WTC11 (cell line): ENCODE results near the gene SLC8A1. TPM values are rescaled to one million over a fixed set of nuclear protein-coding genes. Genes with fewer than 3 reads are reported as not detected.

ENCODE experiments used
- ATAC-seq: fragments of 200-7000 bp; cut with Tn5 transposase; 2 replicates; pipeline ENCODE4 v1.10.0; 2021; ENCODE audit warnings: mild to moderate bottlenecking, moderate library complexity
- CTCF ChIA-PET: fragments of 300-600 bp; sonication (Branson Sonifier 250); formaldehyde crosslinking; loops from one replicate; lab custom pipeline; 2021; ENCODE audit warnings: antibody characterized with exemption; lab: Charles Lee
- POLR2A ChIA-PET: fragments of 350-600 bp; sonication (Branson Sonifier 250); formaldehyde crosslinking; loops from one replicate; lab custom pipeline; 2021; ENCODE audit warnings: antibody characterized with exemption; lab: Charles Lee
- DNase-seq: peaks from one replicate; pipeline ENCODE4 v3.0.0; 2021; ENCODE audit warnings: low spot score
- H3K27ac Mint-ChIP-seq: 2 replicates; pipeline ENCODE4 v1.8.0; 2021; ENCODE audit warnings: mixed read lengths
- H3K27me3 Mint-ChIP-seq: 2 replicates; pipeline ENCODE4 v1.8.0; 2021; ENCODE audit warnings: low read depth, mild to moderate bottlenecking, moderate library complexity, mixed read lengths
- H3K36me3 Mint-ChIP-seq: 2 replicates; pipeline ENCODE4 v1.8.0; 2021; ENCODE audit warnings: mixed read lengths
- H3K4me1 Mint-ChIP-seq: 2 replicates; pipeline ENCODE4 v1.8.0; 2022; ENCODE audit warnings: mixed read lengths
- H3K4me3 Mint-ChIP-seq: 2 replicates; pipeline ENCODE4 v1.8.0; 2021; ENCODE audit warnings: mild to moderate bottlenecking, moderate library complexity, mixed read lengths
- H3K9me3 Mint-ChIP-seq: 2 replicates; pipeline ENCODE4 v1.8.0; 2021; ENCODE audit warnings: mixed read lengths
- CREB1 ChIP-seq: sonication (generic); formaldehyde crosslinking; IDR thresholded peaks from 2 replicates; pipeline ENCODE4 v1.8.0; 2023; ENCODE audit warnings: mild to moderate bottlenecking, missing genetic modification reagents
- MYBL2 ChIP-seq: sonication (generic); formaldehyde crosslinking; IDR thresholded peaks from 2 replicates; pipeline ENCODE4 v1.8.1; 2023; ENCODE audit warnings: mild to moderate bottlenecking, moderate library complexity, missing genetic modification reagents
- NFATC4 ChIP-seq: fragments of 250-450 bp; sonication (Bioruptor Pico); IDR thresholded peaks from 2 replicates; pipeline ENCODE4 v1.9.0; 2021; ENCODE audit warnings: mild to moderate bottlenecking
- TEAD4 ChIP-seq: sonication (generic); formaldehyde crosslinking; IDR thresholded peaks from 2 replicates; pipeline ENCODE4 v1.8.0; 2022; ENCODE audit warnings: mild to moderate bottlenecking, missing genetic modification reagents
- ZBTB21 ChIP-seq: sonication (generic); formaldehyde crosslinking; IDR thresholded peaks from 2 replicates; pipeline ENCODE4 v1.8.1; 2023; ENCODE audit warnings: mild to moderate bottlenecking, missing genetic modification reagents, borderline replicate concordance
- ZNF138 ChIP-seq: sonication (generic); formaldehyde crosslinking; conservative IDR thresholded peaks from 2 replicates; pipeline ENCODE4 v1.8.1; 2022; ENCODE audit warnings: mild to moderate bottlenecking, moderate library complexity, missing genetic modification reagents
- ZNF263 ChIP-seq: sonication (generic); formaldehyde crosslinking; IDR thresholded peaks from 2 replicates; pipeline ENCODE4 v1.8.1; 2022; ENCODE audit warnings: low read depth, mild to moderate bottlenecking, moderate library complexity, missing genetic modification reagents
- ZNF416 ChIP-seq: fragments of 250-450 bp; sonication (Bioruptor Pico); IDR thresholded peaks from 2 replicates; pipeline ENCODE4 v1.9.0; 2021; ENCODE audit warnings: mild to moderate bottlenecking, inconsistent platforms
- ZNF423 ChIP-seq: fragments of 250-450 bp; sonication (Bioruptor Pico); IDR thresholded peaks from 2 replicates; pipeline ENCODE4 v2.1.2; 2022; ENCODE audit warnings: mild to moderate bottlenecking, moderate library complexity
- ZNF532 ChIP-seq: fragments of 250-450 bp; sonication (Bioruptor Pico); IDR thresholded peaks from 2 replicates; pipeline ENCODE4 v1.9.0; 2021; ENCODE audit warnings: mild to moderate bottlenecking, borderline replicate concordance
- total RNA-seq: library from RNA; stranded (reverse); gene quantifications from 3 replicates; pipeline ENCODE4 v1.2.3, GENCODE V29; 2021
- TF ChIP-seq, protein P1 (sequence below): sonication (generic); formaldehyde crosslinking; IDR thresholded peaks from 2 replicates; pipeline ENCODE4 v1.8.0; 2022; ENCODE audit warnings: mild to moderate bottlenecking, missing genetic modification reagents
- TF ChIP-seq, protein P2 (sequence below): sonication (generic); formaldehyde crosslinking; IDR thresholded peaks from 2 replicates; pipeline ENCODE4 v1.8.0; 2022; ENCODE audit warnings: mild to moderate bottlenecking, missing genetic modification reagents
- TF ChIP-seq, protein P3 (sequence below): sonication (generic); formaldehyde crosslinking; IDR thresholded peaks from 2 replicates; pipeline ENCODE4 v1.8.0; 2023; ENCODE audit warnings: missing genetic modification reagents, mild to moderate bottlenecking, borderline replicate concordance
- TF ChIP-seq, protein P4 (sequence below): sonication (generic); formaldehyde crosslinking; IDR thresholded peaks from 2 replicates; pipeline ENCODE4 v1.8.1; 2022; ENCODE audit warnings: mild to moderate bottlenecking, missing genetic modification reagents, moderate library complexity, borderline replicate concordance
- TF ChIP-seq, protein P5 (sequence below): fragments of 250-450 bp; sonication (Bioruptor Pico); IDR thresholded peaks from 2 replicates; pipeline ENCODE4 v1.9.0; 2021; ENCODE audit warnings: mild to moderate bottlenecking
- TF ChIP-seq, protein P6 (sequence below): sonication (generic); formaldehyde crosslinking; IDR thresholded peaks from 2 replicates; pipeline ENCODE4 v1.8.1; 2023; ENCODE audit warnings: mild to moderate bottlenecking, missing genetic modification reagents, borderline replicate concordance

The SLC8A1 gene
- total RNA-seq, 1 experiment from 2014 or later = 2.6 TPM

- H3K27me3 Mint-ChIP-seq = no peaks in the 10 kb centered on the region
- H3K9me3 Mint-ChIP-seq = peaks cover 10% of the 10 kb centered on the region
- ATAC-seq (no peak), DNase-seq (no peak)
- TF ChIP-seq, protein P1, sequence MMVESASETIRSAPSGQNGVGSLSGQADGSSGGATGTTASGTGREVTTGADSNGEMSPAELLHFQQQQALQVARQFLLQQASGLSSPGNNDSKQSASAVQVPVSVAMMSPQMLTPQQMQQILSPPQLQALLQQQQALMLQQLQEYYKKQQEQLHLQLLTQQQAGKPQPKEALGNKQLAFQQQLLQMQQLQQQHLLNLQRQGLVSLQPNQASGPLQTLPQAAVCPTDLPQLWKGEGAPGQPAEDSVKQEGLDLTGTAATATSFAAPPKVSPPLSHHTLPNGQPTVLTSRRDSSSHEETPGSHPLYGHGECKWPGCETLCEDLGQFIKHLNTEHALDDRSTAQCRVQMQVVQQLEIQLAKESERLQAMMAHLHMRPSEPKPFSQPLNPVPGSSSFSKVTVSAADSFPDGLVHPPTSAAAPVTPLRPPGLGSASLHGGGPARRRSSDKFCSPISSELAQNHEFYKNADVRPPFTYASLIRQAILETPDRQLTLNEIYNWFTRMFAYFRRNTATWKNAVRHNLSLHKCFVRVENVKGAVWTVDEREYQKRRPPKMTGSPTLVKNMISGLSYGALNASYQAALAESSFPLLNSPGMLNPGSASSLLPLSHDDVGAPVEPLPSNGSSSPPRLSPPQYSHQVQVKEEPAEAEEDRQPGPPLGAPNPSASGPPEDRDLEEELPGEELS = no peak
- no peak for TF ChIP-seq NFATC4 (CRISPR knock-in tag)
- no peak for TF ChIP-seq ZNF423
- no peak for TF ChIP-seq ZNF263 (CRISPR knock-in tag)
- TF ChIP-seq ZNF532 = no peak
- TF ChIP-seq CREB1 (CRISPR knock-in tag) = no peak
- no peaks in the 10 kb centered on the region for H3K4me1 Mint-ChIP-seq
- ChIA-PET CTCF (interaction anchor here (2.7 kb wide), 1 partner anchor 8 kb away, joined by 7 read pairs; no protein-coding TSS in a partner anchor), POLR2A (no interaction called here)
- peaks cover 4% of the 10 kb centered on the region for H3K36me3 Mint-ChIP-seq
- no peak overlapping the region for H3K4me3 Mint-ChIP-seq
- H3K27ac Mint-ChIP-seq = no peak overlapping the region
These were observed 28.2 kb upstream of the SLC8A1 start for GRCh38 chr2:40480073-40480472.

GRCh38 chr2:40477361-40477760 lies 25.5 kb upstream of the SLC8A1 start:
- ChIA-PET CTCF (interaction anchor here (1.4 to 2.7 kb wide), 2 partner anchors 11 to 29 kb away, joined by 4 to 7 read pairs; no protein-coding TSS in a partner anchor), POLR2A (no interaction called here)
- ATAC-seq = no peak
- 0 out of 2 replicates have a peak, but pooled peaks cover under 1% of the 10 kb centered on the region for H3K9me3 Mint-ChIP-seq
- no peaks in the 10 kb centered on the region; the same call in 1 of the 2 replicates for H3K36me3 Mint-ChIP-seq
- DNase-seq = no peak
- H3K27me3 Mint-ChIP-seq = no peaks in the 10 kb centered on the region
- no peak overlapping the region for H3K4me3 Mint-ChIP-seq
- no peaks in the 10 kb centered on the region for H3K4me1 Mint-ChIP-seq
- H3K27ac Mint-ChIP-seq = no peak overlapping the region
- TF ChIP-seq, protein P2, sequence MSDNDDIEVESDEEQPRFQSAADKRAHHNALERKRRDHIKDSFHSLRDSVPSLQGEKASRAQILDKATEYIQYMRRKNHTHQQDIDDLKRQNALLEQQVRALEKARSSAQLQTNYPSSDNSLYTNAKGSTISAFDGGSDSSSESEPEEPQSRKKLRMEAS (CRISPR knock-in tag) = no peak
- no peak for TF ChIP-seq MYBL2 (CRISPR knock-in tag)
- TF ChIP-seq, protein P3, sequence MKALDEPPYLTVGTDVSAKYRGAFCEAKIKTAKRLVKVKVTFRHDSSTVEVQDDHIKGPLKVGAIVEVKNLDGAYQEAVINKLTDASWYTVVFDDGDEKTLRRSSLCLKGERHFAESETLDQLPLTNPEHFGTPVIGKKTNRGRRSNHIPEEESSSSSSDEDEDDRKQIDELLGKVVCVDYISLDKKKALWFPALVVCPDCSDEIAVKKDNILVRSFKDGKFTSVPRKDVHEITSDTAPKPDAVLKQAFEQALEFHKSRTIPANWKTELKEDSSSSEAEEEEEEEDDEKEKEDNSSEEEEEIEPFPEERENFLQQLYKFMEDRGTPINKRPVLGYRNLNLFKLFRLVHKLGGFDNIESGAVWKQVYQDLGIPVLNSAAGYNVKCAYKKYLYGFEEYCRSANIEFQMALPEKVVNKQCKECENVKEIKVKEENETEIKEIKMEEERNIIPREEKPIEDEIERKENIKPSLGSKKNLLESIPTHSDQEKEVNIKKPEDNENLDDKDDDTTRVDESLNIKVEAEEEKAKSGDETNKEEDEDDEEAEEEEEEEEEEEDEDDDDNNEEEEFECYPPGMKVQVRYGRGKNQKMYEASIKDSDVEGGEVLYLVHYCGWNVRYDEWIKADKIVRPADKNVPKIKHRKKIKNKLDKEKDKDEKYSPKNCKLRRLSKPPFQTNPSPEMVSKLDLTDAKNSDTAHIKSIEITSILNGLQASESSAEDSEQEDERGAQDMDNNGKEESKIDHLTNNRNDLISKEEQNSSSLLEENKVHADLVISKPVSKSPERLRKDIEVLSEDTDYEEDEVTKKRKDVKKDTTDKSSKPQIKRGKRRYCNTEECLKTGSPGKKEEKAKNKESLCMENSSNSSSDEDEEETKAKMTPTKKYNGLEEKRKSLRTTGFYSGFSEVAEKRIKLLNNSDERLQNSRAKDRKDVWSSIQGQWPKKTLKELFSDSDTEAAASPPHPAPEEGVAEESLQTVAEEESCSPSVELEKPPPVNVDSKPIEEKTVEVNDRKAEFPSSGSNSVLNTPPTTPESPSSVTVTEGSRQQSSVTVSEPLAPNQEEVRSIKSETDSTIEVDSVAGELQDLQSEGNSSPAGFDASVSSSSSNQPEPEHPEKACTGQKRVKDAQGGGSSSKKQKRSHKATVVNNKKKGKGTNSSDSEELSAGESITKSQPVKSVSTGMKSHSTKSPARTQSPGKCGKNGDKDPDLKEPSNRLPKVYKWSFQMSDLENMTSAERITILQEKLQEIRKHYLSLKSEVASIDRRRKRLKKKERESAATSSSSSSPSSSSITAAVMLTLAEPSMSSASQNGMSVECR (CRISPR knock-in tag) = no peak
- TF ChIP-seq, protein P4, sequence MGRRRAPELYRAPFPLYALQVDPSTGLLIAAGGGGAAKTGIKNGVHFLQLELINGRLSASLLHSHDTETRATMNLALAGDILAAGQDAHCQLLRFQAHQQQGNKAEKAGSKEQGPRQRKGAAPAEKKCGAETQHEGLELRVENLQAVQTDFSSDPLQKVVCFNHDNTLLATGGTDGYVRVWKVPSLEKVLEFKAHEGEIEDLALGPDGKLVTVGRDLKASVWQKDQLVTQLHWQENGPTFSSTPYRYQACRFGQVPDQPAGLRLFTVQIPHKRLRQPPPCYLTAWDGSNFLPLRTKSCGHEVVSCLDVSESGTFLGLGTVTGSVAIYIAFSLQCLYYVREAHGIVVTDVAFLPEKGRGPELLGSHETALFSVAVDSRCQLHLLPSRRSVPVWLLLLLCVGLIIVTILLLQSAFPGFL = no peak
- TF ChIP-seq ZNF138 = no peak
- TF ChIP-seq, protein P5, sequence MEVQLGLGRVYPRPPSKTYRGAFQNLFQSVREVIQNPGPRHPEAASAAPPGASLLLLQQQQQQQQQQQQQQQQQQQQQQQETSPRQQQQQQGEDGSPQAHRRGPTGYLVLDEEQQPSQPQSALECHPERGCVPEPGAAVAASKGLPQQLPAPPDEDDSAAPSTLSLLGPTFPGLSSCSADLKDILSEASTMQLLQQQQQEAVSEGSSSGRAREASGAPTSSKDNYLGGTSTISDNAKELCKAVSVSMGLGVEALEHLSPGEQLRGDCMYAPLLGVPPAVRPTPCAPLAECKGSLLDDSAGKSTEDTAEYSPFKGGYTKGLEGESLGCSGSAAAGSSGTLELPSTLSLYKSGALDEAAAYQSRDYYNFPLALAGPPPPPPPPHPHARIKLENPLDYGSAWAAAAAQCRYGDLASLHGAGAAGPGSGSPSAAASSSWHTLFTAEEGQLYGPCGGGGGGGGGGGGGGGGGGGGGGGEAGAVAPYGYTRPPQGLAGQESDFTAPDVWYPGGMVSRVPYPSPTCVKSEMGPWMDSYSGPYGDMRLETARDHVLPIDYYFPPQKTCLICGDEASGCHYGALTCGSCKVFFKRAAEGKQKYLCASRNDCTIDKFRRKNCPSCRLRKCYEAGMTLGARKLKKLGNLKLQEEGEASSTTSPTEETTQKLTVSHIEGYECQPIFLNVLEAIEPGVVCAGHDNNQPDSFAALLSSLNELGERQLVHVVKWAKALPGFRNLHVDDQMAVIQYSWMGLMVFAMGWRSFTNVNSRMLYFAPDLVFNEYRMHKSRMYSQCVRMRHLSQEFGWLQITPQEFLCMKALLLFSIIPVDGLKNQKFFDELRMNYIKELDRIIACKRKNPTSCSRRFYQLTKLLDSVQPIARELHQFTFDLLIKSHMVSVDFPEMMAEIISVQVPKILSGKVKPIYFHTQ (CRISPR knock-in tag) = no peak
- TF ChIP-seq TEAD4 (CRISPR knock-in tag) = no peak
- TF ChIP-seq, protein P6, sequence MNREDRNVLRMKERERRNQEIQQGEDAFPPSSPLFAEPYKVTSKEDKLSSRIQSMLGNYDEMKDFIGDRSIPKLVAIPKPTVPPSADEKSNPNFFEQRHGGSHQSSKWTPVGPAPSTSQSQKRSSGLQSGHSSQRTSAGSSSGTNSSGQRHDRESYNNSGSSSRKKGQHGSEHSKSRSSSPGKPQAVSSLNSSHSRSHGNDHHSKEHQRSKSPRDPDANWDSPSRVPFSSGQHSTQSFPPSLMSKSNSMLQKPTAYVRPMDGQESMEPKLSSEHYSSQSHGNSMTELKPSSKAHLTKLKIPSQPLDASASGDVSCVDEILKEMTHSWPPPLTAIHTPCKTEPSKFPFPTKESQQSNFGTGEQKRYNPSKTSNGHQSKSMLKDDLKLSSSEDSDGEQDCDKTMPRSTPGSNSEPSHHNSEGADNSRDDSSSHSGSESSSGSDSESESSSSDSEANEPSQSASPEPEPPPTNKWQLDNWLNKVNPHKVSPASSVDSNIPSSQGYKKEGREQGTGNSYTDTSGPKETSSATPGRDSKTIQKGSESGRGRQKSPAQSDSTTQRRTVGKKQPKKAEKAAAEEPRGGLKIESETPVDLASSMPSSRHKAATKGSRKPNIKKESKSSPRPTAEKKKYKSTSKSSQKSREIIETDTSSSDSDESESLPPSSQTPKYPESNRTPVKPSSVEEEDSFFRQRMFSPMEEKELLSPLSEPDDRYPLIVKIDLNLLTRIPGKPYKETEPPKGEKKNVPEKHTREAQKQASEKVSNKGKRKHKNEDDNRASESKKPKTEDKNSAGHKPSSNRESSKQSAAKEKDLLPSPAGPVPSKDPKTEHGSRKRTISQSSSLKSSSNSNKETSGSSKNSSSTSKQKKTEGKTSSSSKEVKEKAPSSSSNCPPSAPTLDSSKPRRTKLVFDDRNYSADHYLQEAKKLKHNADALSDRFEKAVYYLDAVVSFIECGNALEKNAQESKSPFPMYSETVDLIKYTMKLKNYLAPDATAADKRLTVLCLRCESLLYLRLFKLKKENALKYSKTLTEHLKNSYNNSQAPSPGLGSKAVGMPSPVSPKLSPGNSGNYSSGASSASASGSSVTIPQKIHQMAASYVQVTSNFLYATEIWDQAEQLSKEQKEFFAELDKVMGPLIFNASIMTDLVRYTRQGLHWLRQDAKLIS (CRISPR knock-in tag) = no peak
- no peak for TF ChIP-seq ZBTB21 (CRISPR knock-in tag)
- TF ChIP-seq ZNF416 (CRISPR knock-in tag) = no peak
